ENCODE results near the gene PAWR. TPM values are rescaled to one million over a fixed set of nuclear protein-coding genes. Genes with fewer than 3 reads are reported as not detected.

Gene PAWR
- polyA plus RNA-seq, 1 donor (not counting 4 experiments of a cell fraction or from before 2014, with no cell fraction given) = 41.1 TPM

- Histone ChIP-seq H3K4me3 (ENCODE audit: control insufficient read depth in 2 of 3, extremely low read depth in 1 of 3, insufficient read depth in 2 of 3, low read depth in 1 of 3, low read length in 3 of 3) (no peak overlapping the region), H3K4me1 (ENCODE audit: control insufficient read depth, extremely low read depth, insufficient read depth, low read length) (peaks cover 10% of the 10 kb centered on the region), H3K27me3 (ENCODE audit: control insufficient read depth, extremely low read depth, insufficient read depth, low read length) (no peaks in the 10 kb centered on the region), H3K27ac (ENCODE audit: control insufficient read depth, insufficient read depth, low read length) (no peak overlapping the region), H3K9me3 (ENCODE audit: control insufficient read depth, low read depth, low read length) (no peaks in the 10 kb centered on the region), H3K9me1 (ENCODE audit: control insufficient read depth, extremely low read depth, insufficient read depth, low read length) (no peaks in the 10 kb centered on the region), H3K79me2 (ENCODE audit: control insufficient read depth, insufficient read depth, low read length) (peaks cover 92% of the 10 kb centered on the region), H3K4me2 (ENCODE audit: control insufficient read depth, extremely low read depth, insufficient read depth, low read depth, low read length) (no peak overlapping the region), H4K20me1 (ENCODE audit: control insufficient read depth, extremely low read depth, insufficient read depth, low read length) (no peaks in the 10 kb centered on the region), H2AFZ (ENCODE audit: control insufficient read depth, low read length) (no peak overlapping the region), H3K36me3 (ENCODE audit: control insufficient read depth in 2 of 2, extremely low read depth in 1 of 2, insufficient read depth in 2 of 2, low read length in 2 of 2) (no peaks in the 10 kb centered on the region), H3K9ac (ENCODE audit: control insufficient read depth, extremely low read depth, insufficient read depth, low read length) (no peak overlapping the region)
- dilution Hi-C loops (cut with MboI; ENCODE audit: extremely low pct_ligation_motif_present, low sequenced_read_pairs) = no loop called here
- FAIRE-seq (peak; percentile 60), DNase-seq (ENCODE audit: low read depth, low spot score) (no peak)
- TF ChIP-seq, protein P1, sequence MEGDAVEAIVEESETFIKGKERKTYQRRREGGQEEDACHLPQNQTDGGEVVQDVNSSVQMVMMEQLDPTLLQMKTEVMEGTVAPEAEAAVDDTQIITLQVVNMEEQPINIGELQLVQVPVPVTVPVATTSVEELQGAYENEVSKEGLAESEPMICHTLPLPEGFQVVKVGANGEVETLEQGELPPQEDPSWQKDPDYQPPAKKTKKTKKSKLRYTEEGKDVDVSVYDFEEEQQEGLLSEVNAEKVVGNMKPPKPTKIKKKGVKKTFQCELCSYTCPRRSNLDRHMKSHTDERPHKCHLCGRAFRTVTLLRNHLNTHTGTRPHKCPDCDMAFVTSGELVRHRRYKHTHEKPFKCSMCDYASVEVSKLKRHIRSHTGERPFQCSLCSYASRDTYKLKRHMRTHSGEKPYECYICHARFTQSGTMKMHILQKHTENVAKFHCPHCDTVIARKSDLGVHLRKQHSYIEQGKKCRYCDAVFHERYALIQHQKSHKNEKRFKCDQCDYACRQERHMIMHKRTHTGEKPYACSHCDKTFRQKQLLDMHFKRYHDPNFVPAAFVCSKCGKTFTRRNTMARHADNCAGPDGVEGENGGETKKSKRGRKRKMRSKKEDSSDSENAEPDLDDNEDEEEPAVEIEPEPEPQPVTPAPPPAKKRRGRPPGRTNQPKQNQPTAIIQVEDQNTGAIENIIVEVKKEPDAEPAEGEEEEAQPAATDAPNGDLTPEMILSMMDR (optimal IDR thresholded peaks at IDR 0.05 in 1 of 3, IDR thresholded peaks at IDR 0.05 in 1 of 3, conservative IDR thresholded peaks at IDR 0.05 in 1 of 3; ENCODE audit: extremely low read depth in 1 of 3, insufficient read depth in 2 of 3, low read length in 3 of 3) = no peak
- no peak for TF ChIP-seq EZH2 (IDR thresholded peaks at IDR 0.05; ENCODE audit: low read length)
Observed at GRCh38 chr12:79659961-79660431, 30.8 kb downstream of the PAWR start.

DNA sequence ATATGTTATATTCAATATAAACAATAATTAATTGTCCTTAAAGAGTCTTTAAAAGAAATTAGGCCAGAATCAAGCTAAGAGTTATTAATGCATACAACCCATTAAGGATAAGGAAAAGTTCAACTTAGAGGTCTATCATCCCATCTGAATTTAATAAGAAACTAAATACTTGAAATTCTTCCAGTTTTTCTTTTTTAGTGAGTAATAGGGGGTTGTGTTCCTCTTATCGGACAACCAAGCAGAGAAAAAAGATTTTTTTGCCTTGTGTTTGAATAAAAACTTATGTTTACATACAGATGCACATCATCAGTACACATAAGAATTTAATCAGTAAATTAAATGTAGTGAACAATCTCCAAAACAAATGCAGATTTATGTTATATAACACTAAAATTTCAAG lies 32.5 kb downstream of the PAWR start:
- Histone ChIP-seq H3K4me1 (ENCODE audit: control insufficient read depth, extremely low read depth, insufficient read depth, low read length) (peaks cover 10% of the 10 kb centered on the region), H3K36me3 (ENCODE audit: control insufficient read depth in 2 of 2, extremely low read depth in 1 of 2, insufficient read depth in 2 of 2, low read length in 2 of 2) (no peaks in the 10 kb centered on the region), H3K27me3 (ENCODE audit: control insufficient read depth, extremely low read depth, insufficient read depth, low read length) (no peaks in the 10 kb centered on the region), H3K4me2 (ENCODE audit: control insufficient read depth, extremely low read depth, insufficient read depth, low read depth, low read length) (no peak overlapping the region), H3K9ac (ENCODE audit: control insufficient read depth, extremely low read depth, insufficient read depth, low read length) (no peak overlapping the region), H3K4me3 (ENCODE audit: control insufficient read depth in 2 of 3, extremely low read depth in 1 of 3, insufficient read depth in 2 of 3, low read depth in 1 of 3, low read length in 3 of 3) (no peak overlapping the region), H4K20me1 (ENCODE audit: control insufficient read depth, extremely low read depth, insufficient read depth, low read length) (peaks cover 3% of the 10 kb centered on the region), H2AFZ (ENCODE audit: control insufficient read depth, low read length) (no peak overlapping the region), H3K27ac (ENCODE audit: control insufficient read depth, insufficient read depth, low read length) (no peak overlapping the region), H3K9me3 (ENCODE audit: control insufficient read depth, low read depth, low read length) (no peaks in the 10 kb centered on the region), H3K9me1 (ENCODE audit: control insufficient read depth, extremely low read depth, insufficient read depth, low read length) (no peaks in the 10 kb centered on the region), H3K79me2 (ENCODE audit: control insufficient read depth, insufficient read depth, low read length) (peaks cover 90% of the 10 kb centered on the region)
- FAIRE-seq = no peak
- DNase-seq (ENCODE audit: low read depth, low spot score) = no peak
- dilution Hi-C loops (cut with MboI; ENCODE audit: extremely low pct_ligation_motif_present, low sequenced_read_pairs) = no loop called here
- no peak for TF ChIP-seq EZH2 (IDR thresholded peaks at IDR 0.05; ENCODE audit: low read length)
- TF ChIP-seq, protein P1 (optimal IDR thresholded peaks at IDR 0.05 in 1 of 3, IDR thresholded peaks at IDR 0.05 in 1 of 3, conservative IDR thresholded peaks at IDR 0.05 in 1 of 3; ENCODE audit: extremely low read depth in 1 of 3, insufficient read depth in 2 of 3, low read length in 3 of 3) = no peak
